ENCODE measurements around the gene SPATA33. TPM values are rescaled to one million over a fixed set of nuclear protein-coding genes. Genes with fewer than 3 reads are reported as not detected.

Gene SPATA33
- total RNA-seq, 2 donors from 2014 or later: 1.1 to 2.2 TPM

DNA sequence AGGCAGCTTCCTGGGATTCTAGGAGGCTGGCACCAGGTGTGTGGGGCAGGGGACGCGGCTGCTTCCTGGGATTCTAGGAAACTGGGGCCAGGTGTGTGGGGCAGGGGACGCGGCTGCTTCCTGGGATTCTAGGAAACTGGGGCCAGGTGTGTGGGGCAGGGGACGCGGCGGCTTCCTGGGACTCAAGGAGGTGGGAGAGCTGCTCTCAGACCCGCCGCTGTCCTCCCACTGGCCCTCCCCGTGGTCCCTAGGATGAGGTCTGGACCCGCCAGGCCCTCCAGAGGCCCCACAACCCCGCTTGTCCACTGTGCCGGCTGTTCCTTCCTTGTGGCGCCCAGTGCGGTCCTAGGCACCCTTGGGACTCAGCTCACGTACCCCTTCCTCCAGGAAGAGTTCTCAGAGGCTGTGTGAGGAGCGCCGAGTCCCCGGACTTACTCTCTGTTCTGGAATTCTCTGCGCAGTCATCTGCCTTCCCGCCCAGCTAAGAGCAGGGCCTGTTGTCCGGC, 43.6 kb upstream of the SPATA33 start:
- Histone ChIP-seq H3K9me3 (no peaks in the 10 kb centered on the region), H3K27me3 (no peaks in the 10 kb centered on the region), H3K4me3 (no peak overlapping the region), H3K4me1 (no peaks in the 10 kb centered on the region), H3K27ac (no peak overlapping the region), H3K36me3 (no peaks in the 10 kb centered on the region)
- no peak for DNase-seq (ENCODE audit: low spot score)
- TF ChIP-seq, protein P1, sequence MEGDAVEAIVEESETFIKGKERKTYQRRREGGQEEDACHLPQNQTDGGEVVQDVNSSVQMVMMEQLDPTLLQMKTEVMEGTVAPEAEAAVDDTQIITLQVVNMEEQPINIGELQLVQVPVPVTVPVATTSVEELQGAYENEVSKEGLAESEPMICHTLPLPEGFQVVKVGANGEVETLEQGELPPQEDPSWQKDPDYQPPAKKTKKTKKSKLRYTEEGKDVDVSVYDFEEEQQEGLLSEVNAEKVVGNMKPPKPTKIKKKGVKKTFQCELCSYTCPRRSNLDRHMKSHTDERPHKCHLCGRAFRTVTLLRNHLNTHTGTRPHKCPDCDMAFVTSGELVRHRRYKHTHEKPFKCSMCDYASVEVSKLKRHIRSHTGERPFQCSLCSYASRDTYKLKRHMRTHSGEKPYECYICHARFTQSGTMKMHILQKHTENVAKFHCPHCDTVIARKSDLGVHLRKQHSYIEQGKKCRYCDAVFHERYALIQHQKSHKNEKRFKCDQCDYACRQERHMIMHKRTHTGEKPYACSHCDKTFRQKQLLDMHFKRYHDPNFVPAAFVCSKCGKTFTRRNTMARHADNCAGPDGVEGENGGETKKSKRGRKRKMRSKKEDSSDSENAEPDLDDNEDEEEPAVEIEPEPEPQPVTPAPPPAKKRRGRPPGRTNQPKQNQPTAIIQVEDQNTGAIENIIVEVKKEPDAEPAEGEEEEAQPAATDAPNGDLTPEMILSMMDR (IDR thresholded peaks at IDR 0.05): no peak

DNA sequence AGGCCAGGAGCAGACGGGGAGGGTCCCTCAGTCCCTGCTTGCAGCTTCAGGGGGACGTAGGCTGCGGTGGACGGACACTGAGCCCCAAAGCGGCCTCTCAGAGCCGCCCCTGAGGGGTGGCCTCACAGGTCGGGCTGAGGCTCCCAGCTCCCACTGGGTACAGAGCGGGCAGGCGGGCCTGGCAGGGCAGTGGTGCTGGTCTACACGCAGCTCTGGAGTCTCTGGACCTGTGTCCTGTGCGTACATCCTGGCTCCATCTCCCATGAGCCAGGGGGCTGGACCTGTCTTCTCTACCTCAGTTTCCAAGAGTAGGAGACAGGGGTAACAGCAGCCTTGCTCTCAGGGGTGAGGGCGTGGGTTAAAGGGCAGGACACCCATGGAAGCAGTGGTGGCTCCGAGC, 42.5 kb upstream of the SPATA33 start:
- H3K36me3 ChIP-seq: no peaks in the 10 kb centered on the region
- no peaks in the 10 kb centered on the region for H3K9me3 ChIP-seq
- H3K4me1 ChIP-seq: no peaks in the 10 kb centered on the region
- H3K27me3 ChIP-seq: no peaks in the 10 kb centered on the region
- no peak for DNase-seq (ENCODE audit: low spot score)
- TF ChIP-seq, protein P1 (IDR thresholded peaks at IDR 0.05): no peak
- no peak overlapping the region for H3K4me3 ChIP-seq
- H3K27ac ChIP-seq: no peak overlapping the region

DNA sequence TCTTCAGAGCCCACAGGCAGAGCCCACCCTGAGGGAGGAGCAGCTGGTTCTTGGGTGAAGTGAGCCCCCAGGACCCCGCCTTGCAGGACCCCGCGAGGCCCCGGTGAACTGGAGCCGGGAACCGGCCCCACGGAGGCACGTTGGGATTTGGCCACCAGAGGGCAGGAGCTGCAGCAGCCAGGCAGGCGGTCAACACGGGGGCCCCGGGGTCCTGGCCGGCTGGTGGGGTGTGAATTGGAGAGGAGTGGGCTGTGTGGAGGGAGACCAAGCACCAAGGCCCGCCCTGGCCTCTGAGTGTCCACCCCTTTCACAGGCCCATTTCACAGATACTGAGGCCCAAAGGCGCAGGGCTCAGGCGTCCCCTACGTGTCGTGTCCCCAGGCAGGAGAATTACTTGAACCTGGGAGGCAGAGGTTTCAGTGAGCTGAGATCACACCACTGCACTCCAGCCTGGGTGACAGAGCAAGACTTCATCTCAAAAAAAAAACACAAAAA, 42.0 kb upstream of the SPATA33 start:
- DNase-seq (ENCODE audit: low spot score): no peak
- no peaks in the 10 kb centered on the region for H3K27me3 ChIP-seq
- H3K4me3 ChIP-seq: no peak overlapping the region
- no peak overlapping the region for H3K27ac ChIP-seq
- no peaks in the 10 kb centered on the region for H3K4me1 ChIP-seq
- no peaks in the 10 kb centered on the region for H3K9me3 ChIP-seq
- TF ChIP-seq, protein P1 (IDR thresholded peaks at IDR 0.05): peak; percentile 55 to 75
- no peaks in the 10 kb centered on the region for H3K36me3 ChIP-seq

DNA sequence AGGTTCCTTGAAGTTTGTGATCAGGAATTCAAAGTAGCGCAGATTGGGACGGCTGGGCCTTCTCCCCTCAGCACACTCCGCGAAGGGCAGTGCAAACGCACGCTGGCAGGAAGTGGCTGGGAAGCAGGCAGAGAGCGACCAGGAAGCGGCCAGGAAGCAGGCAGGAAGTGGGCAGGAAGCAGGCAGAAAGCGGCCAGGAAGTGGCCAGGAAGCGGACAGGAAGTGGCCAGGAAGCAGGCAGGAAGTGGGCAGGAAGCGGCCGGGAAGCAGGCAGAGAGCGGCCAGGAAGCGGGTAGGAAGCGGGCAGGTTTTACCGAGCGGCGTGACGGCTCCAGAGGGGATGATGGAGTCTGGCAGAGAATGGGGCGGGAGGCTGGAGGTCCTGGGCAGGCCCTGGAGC, 41.0 kb upstream of the SPATA33 start:
- no peaks in the 10 kb centered on the region for H3K27me3 ChIP-seq
- H3K4me3 ChIP-seq: no peak overlapping the region
- no peak for DNase-seq (ENCODE audit: low spot score)
- no peaks in the 10 kb centered on the region for H3K36me3 ChIP-seq
- H3K27ac ChIP-seq: no peak overlapping the region
- TF ChIP-seq, protein P1 (IDR thresholded peaks at IDR 0.05): no peak
- H3K4me1 ChIP-seq: no peaks in the 10 kb centered on the region
- H3K9me3 ChIP-seq: no peaks in the 10 kb centered on the region

DNA sequence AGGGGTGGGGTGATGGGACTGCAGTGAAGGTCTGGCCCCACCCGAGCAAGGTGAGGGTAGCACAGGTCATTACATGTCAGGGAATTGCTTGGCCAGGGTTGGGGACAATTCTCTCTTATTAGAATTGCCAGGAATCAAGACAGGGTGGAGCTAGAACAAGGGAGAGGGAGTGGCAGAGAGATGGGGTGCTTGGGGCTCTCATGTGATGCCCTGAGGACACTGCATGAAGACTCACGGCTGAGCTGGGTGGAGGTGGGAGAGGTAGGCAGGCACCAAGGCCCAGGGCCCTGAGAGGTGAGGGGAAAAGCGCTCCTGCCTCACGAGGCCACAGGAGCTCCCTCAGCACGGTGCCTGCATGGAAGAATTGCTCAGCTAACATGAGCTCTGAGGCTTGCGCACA, 40.6 kb upstream of the SPATA33 start:
- TF ChIP-seq, protein P1 (IDR thresholded peaks at IDR 0.05): no peak
- Histone ChIP-seq H3K36me3 (no peaks in the 10 kb centered on the region), H3K4me1 (no peaks in the 10 kb centered on the region), H3K27me3 (no peaks in the 10 kb centered on the region), H3K9me3 (no peaks in the 10 kb centered on the region), H3K4me3 (no peak overlapping the region), H3K27ac (no peak overlapping the region)
- DNase-seq (ENCODE audit: low spot score): no peak
